HepG2 (cell line): ENCODE data around the gene NYNRIN. TPM values are rescaled to one million over a fixed set of nuclear protein-coding genes. Genes with fewer than 3 reads are reported as not detected.

ENCODE experiments used
- CCAR2 ChIP-seq: fragments of 200-400 bp; formaldehyde crosslinking; optimal IDR thresholded peaks from 2 replicates; pipeline ENCODE3; 2018; ENCODE audit warnings: low read depth, mild to moderate bottlenecking, low read length, moderate library complexity
- DR1 ChIP-seq: sonication (generic); formaldehyde crosslinking; IDR thresholded peaks from 2 replicates; pipeline ENCODE4 v1.8.0; 2021; ENCODE audit warnings: mild to moderate bottlenecking, missing genetic modification reagents, inconsistent platforms
- FUBP1 ChIP-seq: sonication (generic); formaldehyde crosslinking; IDR thresholded peaks from 2 replicates; pipeline ENCODE4 v1.5.1; 2020; ENCODE audit warnings: missing genetic modification reagents, mild to moderate bottlenecking, borderline replicate concordance
- GMEB2 ChIP-seq: IDR thresholded peaks from 2 replicates; pipeline ENCODE4 v1.6.1; 2016; ENCODE audit warnings: missing biosample characterization, missing genetic modification reagents, low read depth
- HOXA9 ChIP-seq: sonication (generic); formaldehyde crosslinking; IDR thresholded peaks from 2 replicates; pipeline ENCODE4 v1.8.1; 2022; ENCODE audit warnings: missing genetic modification reagents, mild to moderate bottlenecking, moderate library complexity, borderline replicate concordance
- KDM5A ChIP-seq: fragments of 200-600 bp; sonication (generic); IDR thresholded peaks from 2 replicates; pipeline ENCODE4 v1.7.0; 2018; ENCODE audit warnings: antibody characterized with exemption, mild to moderate bottlenecking, low read length, borderline replicate concordance
- KLF9 ChIP-seq: IDR thresholded peaks from 2 replicates; pipeline ENCODE4 v1.6.1; 2016; ENCODE audit warnings: low read depth
- PHF5A ChIP-seq: IDR thresholded peaks from one replicate; pipeline ENCODE4 v1.6.1; 2018; ENCODE audit warnings: low read depth, missing genetic modification reagents; ENCODE audit not compliant: unreplicated experiment
- POLR2G ChIP-seq: fragments of 200-400 bp; formaldehyde crosslinking; IDR thresholded peaks from 2 replicates; pipeline ENCODE4 v1.6.1; 2018; ENCODE audit warnings: mild to moderate bottlenecking, low read depth, low read length, moderate library complexity
- SAFB2 ChIP-seq: sonication (generic); formaldehyde crosslinking; IDR thresholded peaks from 2 replicates; pipeline ENCODE4 v1.5.1; 2020; ENCODE audit warnings: missing genetic modification reagents, low read depth, mild to moderate bottlenecking, borderline replicate concordance
- TAF1 ChIP-seq: sonication (generic); formaldehyde crosslinking; IDR thresholded peaks from 2 replicates; pipeline ENCODE4 v1.4.0; 2020; ENCODE audit warnings: missing genetic modification reagents
- TBX2 ChIP-seq: sonication (generic); formaldehyde crosslinking; IDR thresholded peaks from 2 replicates; pipeline ENCODE4 v1.5.0; 2020; ENCODE audit warnings: missing genetic modification reagents, mild to moderate bottlenecking, borderline replicate concordance
- ZKSCAN5 ChIP-seq: sonication (generic); formaldehyde crosslinking; IDR thresholded peaks from 2 replicates; pipeline ENCODE4 v1.5.1; 2020; ENCODE audit warnings: mild to moderate bottlenecking, missing genetic modification reagents
- ZKSCAN8 ChIP-seq: IDR thresholded peaks from 2 replicates; pipeline ENCODE4 v1.6.1; 2016; ENCODE audit warnings: borderline replicate concordance, missing genetic modification reagents, missing compliant biosample characterization
- ZNF367 ChIP-seq: sonication (generic); formaldehyde crosslinking; IDR thresholded peaks from 2 replicates; pipeline ENCODE4 v1.4.0; 2020; ENCODE audit warnings: missing genetic modification reagents, borderline replicate concordance
- ZNF710 ChIP-seq: sonication (generic); formaldehyde crosslinking; IDR thresholded peaks from 2 replicates; pipeline ENCODE4 v1.5.0; 2020; ENCODE audit warnings: mild to moderate bottlenecking, missing genetic modification reagents, borderline replicate concordance
- ZNF75D ChIP-seq: sonication (generic); formaldehyde crosslinking; IDR thresholded peaks from 2 replicates; pipeline ENCODE4 v1.8.1; 2023; ENCODE audit warnings: missing genetic modification reagents, mild to moderate bottlenecking, borderline replicate concordance
- ZNF790 ChIP-seq: sonication (generic); formaldehyde crosslinking; IDR thresholded peaks from 2 replicates; pipeline ENCODE4 v1.8.0; 2022; ENCODE audit warnings: missing genetic modification reagents, mild to moderate bottlenecking, borderline replicate concordance
- polyA plus RNA-seq, 8 experiments: library from polyadenylated mRNA; depleted of rRNA in 3 of 8; stranded (reverse) in 7 of 8; unstranded in 1 of 8; fragments of >200 nt; fragmentation: Illumina TruSeq in 4 of 8; extraction: Trizol in 4 of 8; gene quantifications; 2 replicates each; pipeline versions ENCODE4 v1.2.1 to v1.2.3, GENCODE V29; 2011 to 2016; ENCODE audit warnings: low read depth in 4 of 8, missing spikeins in 1 of 8, mixed read lengths in 1 of 8; ENCODE audit not compliant: insufficient read depth in 1 of 8
- total RNA-seq, 5 experiments: library from RNA; depleted of rRNA; stranded (reverse); fragments of >200 nt; fragmentation: Illumina TruSeq; extraction: Trizol; gene quantifications; 2 replicates each; pipeline ENCODE4 v1.2.3, GENCODE V29; 2016; ENCODE audit warnings: low read depth in 1 of 5
- TF ChIP-seq, protein P1 (sequence below): sonication (generic); formaldehyde crosslinking; IDR thresholded peaks from 2 replicates; pipeline ENCODE4 v1.5.0; 2020; ENCODE audit warnings: mild to moderate bottlenecking, missing genetic modification reagents

NYNRIN gene
- total and polyA plus RNA-seq, 2 of the 13 experiments (the other 11 are each of a cell fraction or from before 2014, with no cell fraction given): 0.63 to 1.1 TPM

DNA sequence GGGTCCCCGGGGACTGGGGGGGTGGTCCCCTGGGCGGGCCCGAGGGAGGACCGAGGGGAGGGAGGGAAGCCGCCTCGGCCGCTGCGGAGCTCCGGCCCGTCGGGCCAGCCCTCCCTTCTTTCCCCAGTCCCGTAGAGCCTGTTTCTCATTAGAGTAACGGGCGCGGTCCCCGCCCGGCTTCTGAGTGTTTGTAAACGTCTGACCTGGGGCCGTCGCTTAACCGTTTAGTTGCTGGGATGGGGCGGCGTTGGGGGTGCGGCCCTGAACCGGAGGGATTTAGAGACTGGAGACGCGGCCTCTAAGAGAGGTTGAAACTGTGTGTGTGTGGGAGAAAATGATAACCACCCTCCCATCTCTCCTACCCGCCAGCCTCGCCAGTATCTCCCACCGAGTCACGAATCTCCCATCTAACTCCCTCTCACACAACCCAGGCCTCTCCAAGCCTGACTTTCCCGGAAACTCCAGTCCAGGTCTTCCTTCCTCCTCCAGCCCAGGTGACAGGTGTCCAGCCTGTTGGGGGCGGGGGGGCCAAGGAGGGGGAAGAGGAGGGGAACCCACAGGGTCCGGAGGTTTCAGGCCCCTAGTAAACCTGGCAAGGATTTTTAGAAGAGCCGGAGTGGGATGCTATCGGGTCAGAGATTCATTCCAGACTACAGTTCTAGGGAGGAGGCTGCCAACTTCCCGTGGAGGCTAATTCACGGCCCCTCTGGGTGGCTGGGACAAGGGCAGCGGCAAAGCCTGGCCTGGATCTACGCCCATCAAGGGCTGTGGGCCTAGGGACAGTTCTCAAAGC lies 31.9 kb upstream of the NYNRIN start (continued):
- TF ChIP-seq, protein P1, sequence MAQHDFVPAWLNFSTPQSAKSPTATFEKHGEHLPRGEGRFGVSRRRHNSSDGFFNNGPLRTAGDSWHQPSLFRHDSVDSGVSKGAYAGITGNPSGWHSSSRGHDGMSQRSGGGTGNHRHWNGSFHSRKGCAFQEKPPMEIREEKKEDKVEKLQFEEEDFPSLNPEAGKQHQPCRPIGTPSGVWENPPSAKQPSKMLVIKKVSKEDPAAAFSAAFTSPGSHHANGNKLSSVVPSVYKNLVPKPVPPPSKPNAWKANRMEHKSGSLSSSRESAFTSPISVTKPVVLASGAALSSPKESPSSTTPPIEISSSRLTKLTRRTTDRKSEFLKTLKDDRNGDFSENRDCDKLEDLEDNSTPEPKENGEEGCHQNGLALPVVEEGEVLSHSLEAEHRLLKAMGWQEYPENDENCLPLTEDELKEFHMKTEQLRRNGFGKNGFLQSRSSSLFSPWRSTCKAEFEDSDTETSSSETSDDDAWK (CRISPR knock-in tag): no peak
- TF ChIP-seq HOXA9 (CRISPR knock-in tag) (no peak), ZNF790 (CRISPR knock-in tag) (no peak), ZNF710 (CRISPR knock-in tag) (peak; percentile 74; the same call in 1 of the 2 replicates), TAF1 (CRISPR knock-in tag) (no peak), ZNF75D (CRISPR knock-in tag) (no peak), KDM5A (no peak; the same call in 1 of the 2 replicates), FUBP1 (CRISPR knock-in tag) (no peak), CCAR2 (no peak), DR1 (CRISPR knock-in tag) (no peak), KLF9 (CRISPR knock-in tag) (no peak), SAFB2 (no peak), POLR2G (no peak), ZKSCAN8 (CRISPR knock-in tag) (no peak; the same call in 1 of the 2 replicates), ZNF367 (CRISPR knock-in tag) (no peak), GMEB2 (CRISPR knock-in tag) (no peak), TBX2 (CRISPR knock-in tag) (peak; percentile 59), ZKSCAN5 (CRISPR knock-in tag) (0 out of 2 replicates have a peak, but pooled peaks have one; percentile 44), PHF5A (peak; percentile 75)
